ENCODE results near the gene GOLGA6L10.
"Not testable (repeated sequence)": the region's sequence is repeated elsewhere in the genome, so short reads cannot be mapped to it uniquely, and the experiment has no call there.

Gene GOLGA6L10

GRCh38 chr15:82338573-82338972 lies 10.7 kb downstream of the GOLGA6L10 start:
- not testable (repeated sequence) for DNase-seq

DNA sequence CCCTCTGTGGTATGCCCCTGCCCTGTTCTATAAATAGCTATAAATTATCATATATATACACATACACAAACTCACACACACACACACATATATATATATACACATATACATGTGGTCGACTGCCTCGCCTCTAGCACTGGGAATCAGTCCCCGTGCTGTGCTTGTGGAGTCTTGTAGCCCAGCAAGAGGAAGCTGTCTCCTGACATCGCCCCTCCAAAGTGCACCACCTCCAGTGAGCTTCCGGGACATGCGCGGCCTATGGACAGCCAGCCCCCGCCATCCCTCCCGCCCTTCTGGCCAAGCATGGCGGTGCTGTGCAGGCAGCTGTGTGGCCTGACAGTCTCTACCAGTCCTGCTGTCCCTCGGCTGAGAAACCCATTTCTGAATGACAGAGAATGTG lies 11.2 kb downstream of the GOLGA6L10 start:
- not testable (repeated sequence) for DNase-seq

DNA sequence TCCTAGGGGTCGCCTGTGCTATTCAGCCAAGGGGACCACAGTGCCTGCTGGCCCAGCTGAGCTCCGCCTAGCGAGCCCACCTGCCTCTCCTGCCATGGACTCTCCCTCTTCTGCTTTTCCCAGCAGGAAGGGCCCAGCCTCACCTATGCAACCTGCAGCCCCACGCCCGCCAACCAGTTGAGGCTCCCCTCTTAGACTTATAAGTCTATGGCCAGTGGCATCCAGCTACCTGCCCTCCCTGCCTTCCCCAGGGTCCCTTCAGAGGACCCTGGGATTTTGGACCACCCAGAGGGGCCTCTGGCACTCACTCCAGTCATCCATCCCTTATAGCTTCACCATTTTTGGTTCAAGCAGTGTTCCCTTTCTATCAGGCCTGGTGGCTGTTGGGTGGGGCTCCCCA lies 12.2 kb downstream of the GOLGA6L10 start:
- DNase-seq: not testable (repeated sequence)

DNA sequence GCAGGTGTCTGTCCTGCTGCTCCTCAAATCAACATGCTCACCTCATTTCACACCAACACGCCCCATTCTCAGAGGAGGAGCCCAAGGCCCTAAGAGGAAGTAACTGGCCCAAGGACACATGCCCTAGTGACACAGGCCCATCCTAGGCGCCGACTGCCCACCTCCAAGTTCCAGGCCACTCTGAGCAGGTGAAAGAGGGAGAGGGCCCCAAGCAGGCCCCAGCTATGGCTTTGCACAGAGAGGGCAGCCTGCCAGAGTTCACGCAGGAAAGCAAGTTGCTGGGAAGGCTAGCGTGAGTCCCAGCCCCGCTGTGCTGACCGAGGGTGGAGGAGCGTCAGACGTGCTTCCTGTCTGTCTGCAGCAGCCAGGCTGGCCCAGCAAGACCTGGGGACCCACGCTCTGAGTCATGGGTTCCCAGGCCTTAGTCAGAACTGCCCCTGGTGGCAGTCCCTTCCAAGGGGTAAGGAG lies 13.1 kb downstream of the GOLGA6L10 start:
- not testable (repeated sequence) for DNase-seq

DNA sequence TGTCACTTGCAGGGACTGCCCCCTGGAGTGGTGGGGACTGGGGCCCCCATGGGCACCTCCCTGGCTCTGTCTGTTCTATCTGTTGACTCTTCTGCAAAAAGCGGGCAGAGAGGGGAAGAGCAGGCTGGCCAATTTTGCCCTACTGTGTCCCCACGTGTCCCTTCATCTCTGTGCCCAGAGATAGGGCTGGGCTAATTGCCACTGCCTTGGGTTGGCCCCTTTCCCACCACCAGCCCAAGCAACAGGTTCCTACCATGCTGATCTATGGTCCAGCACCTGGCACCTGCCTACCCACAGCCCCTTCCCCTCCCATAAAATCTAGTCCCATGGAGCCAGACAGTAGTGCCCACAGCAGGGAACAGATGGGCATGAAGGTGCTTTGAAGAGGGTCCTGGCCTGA lies 14.3 kb downstream of the GOLGA6L10 start:
- not testable (repeated sequence) for DNase-seq

GRCh38 chr15:82334554-82334932 lies 14.7 kb downstream of the GOLGA6L10 start:
- not testable (repeated sequence) for DNase-seq

DNA sequence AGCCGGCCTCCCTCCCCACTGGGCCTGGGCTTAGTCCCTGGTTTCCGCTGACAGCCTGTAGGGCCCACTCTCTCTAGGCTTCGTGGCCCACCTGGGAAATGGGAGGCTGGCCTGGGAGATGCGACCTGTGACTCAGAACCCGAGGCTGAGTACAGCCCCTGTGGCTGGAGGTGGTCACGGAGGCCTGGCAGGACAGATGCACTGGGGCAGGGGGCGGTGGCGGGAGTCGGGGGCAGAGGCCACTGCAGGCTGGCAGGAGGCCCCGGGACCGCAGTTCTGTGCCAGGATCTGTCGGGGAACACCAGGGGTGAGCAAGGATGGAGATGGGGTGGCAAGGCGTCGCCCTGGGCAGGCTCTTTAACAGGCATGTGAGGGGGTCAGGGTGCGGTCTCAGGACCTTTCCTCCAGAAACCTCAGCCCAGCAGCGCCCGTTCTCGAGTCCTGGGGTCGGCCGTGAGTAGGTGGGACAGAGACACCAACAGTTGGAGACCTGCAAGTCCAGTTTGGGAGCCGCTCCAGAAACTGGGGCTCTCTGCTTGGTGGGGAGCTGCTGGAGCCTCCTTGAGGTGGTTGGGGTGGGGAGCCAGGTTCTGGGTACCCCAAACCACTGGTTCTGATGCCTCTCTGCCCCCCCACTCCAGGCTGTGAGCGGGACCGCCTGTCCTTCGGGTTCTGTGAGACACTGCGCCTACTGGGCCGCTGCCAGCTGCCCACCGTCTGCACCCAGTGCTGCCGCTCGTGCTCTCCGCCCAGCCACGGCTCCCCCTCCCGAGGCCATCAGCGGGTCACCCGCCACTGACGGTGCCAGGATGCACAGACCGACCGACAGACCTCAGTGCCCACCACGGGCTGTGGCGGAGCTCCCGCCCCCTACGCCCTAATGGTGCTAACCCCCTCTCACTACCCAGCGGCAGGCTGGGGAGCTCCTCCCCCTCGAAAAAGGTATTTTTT lies 15.4 kb downstream of the GOLGA6L10 start:
- not testable (repeated sequence) for DNase-seq

- DNase-seq: not testable (repeated sequence)
Observed at GRCh38 chr15:82332711-82333602, 16.3 kb downstream of the GOLGA6L10 start.

DNA sequence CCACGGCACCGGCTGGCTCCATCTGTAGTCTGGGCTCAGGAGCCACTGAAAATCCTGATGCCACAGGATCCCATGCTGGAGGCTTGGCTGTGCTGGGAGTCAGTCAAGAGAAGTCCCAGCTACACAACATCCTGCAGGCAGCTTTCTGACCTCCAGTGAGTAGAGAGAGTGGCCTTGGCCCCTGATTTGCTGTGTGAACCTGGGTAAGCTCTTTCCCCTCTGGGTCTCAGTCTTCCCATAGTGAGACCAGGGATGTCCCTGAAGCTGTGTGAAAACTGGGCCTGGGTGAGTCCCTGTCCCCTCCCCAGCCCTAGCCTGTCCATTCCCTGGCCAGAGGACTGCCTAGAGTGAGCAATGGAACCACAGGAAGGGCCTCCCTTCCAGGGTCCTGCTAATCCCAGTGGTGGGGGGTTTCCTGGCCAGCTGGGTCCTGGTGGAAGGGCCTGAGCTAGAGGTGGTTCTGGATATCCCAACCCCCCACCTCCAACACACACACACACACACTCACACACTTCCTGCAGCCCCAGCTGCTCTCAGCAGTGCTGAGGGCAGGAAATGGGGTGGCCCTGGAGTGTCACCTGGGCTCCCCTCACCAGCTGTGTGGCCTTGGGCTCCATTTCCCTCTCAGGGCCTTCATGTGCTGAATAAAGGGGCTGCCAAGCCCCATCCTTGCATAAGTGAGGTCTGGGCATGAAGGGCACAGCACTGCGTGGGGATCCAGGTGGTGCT lies 17.5 kb downstream of the GOLGA6L10 start:
- not testable (repeated sequence) for DNase-seq

DNA sequence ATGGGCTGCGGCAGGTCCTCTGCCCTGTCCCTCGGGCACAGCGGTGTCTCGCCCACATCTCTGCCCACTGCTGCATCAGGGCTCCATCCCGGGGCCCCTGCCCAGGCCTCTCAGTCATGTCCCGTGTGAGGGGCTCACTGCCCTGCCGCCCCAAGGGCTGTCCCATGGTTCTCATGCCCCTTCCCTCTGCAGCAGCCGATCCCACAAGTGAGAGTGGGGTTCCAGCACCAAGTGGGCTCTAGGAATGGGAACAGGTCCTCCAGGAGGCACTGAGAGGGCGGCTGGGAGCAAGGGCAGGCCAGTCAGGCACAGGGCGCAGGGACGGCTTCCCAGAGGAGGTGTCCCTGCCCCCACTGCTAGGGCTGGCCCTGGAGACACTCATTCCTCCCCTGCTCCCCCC lies 18.4 kb downstream of the GOLGA6L10 start:
- DNase-seq: not testable (repeated sequence)

DNA sequence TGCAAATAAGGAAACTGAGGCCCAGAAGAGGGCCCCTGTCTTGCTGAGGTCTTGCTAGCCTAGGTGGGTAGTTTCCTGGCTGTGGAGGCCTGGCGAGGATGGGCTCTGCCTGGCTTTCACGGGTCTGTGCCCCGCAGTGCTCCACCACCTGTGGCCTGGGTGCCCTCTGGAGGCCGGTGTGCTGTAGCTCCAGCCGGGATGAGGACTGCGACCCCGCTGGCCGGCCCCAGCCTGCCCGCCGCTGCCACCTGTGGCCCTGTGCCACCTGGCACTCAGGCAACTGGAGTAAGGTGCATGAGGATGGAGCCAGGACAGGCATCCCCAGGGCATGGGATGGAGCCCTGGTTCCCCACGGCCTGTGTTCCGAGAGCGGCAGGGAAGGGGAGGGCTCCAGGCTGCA lies 20.2 kb downstream of the GOLGA6L10 start:
- not testable (repeated sequence) for DNase-seq

DNA sequence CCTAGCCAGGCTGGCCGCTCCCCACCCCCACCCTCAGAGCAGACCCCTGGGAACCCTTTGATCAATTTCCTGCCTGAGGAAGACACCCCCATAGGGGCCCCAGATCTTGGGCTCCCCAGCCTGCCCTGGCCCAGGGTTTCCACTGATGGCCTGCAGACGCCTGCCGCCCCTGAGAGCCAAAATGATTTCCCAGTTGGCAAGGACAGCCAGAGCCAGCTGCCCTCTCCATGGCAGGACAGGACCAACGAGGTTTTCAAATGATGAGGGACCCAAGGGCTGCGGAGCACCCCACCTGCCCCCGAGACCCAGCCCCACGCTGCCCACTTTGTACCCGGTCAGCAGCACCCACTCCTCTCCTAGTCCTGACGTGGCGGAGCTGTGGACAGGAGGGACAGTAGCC lies 21.9 kb downstream of the GOLGA6L10 start:
- not testable (repeated sequence) for DNase-seq

DNA sequence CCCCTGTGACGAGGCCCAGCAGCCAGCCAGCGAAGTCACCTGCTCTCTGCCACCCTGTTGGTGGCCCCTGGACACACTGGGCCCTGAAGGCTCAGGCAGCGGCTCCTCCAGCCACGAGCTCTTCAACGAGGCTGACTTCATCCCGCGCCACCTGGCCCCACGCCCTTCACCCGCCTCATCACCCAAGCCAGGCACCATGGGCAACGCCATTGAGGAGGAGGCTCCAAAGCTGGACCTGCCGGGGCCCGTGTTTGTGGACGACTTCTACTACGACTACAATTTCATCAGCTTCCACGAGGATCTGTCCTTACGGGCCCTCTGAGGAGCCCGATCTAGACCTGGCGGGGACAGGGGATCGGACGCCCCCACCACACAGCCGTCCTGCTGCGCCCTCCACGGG lies 22.4 kb downstream of the GOLGA6L10 start:
- not testable (repeated sequence) for DNase-seq

- DNase-seq: not testable (repeated sequence)
Observed at GRCh38 chr15:82325646-82326045, 23.6 kb downstream of the GOLGA6L10 start.

DNA sequence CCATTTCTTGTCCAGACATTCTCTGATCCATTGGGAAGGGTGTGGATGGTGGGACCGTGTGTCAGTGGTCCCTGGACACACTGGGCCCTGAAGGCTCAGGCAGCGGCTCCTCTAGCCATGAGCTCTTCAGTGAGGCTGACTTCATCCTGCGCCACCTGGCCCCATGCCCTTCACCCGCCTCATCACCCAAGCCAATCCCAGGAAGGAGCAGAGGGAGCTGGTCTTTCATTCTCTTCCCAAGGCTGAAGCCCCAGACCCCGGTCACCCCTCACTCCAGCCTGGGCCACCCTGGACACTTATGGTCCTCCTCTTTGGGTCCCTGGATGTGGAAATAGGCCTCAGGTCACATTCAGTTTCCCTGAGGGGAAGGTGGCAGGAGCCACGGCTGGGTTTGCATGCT lies 24.4 kb downstream of the GOLGA6L10 start:
- DNase-seq: not testable (repeated sequence)

- DNase-seq: not testable (repeated sequence)
Observed at GRCh38 chr15:82322488-82322887, 26.8 kb downstream of the GOLGA6L10 start.

GRCh38 chr15:82320861-82321260 lies 28.4 kb downstream of the GOLGA6L10 start:
- DNase-seq: not testable (repeated sequence)

- DNase-seq: not testable (repeated sequence)
Observed at GRCh38 chr15:82319522-82320278, 29.6 kb downstream of the GOLGA6L10 start.

DNA sequence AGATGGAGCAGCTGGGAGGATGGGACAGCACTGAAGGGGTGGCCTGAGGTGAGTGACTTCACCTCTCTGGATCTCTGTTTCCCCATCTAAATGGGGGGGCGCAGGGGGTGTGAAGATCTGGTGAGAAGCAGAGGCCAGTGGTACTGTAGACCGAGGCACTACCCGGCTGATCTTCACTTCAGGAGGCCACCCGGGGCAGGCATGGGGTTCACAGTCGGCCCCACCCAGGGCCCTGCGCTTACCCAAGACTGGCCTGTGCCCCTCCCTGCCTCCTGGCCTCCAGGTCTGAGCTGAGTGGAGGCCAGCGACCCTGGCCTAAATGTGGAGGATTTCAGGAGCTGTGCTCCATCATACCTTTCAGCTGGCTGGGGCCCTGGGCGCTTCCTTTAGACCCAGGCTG lies 31.0 kb downstream of the GOLGA6L10 start:
- DNase-seq: not testable (repeated sequence)

- DNase-seq: not testable (repeated sequence)
Observed at GRCh38 chr15:82317516-82317915, 31.8 kb downstream of the GOLGA6L10 start.

GRCh38 chr15:82317091-82317489 lies 32.2 kb downstream of the GOLGA6L10 start:
- DNase-seq: no peak
